Activated CD8-positive, alpha-beta memory T cell treated with anti-CD3 and anti-CD28 coated beads for 24 hours (primary cell): ENCODE measurements around the gene VPS26B.
"Not testable (repeated sequence)": the region's sequence is repeated elsewhere in the genome, so short reads cannot be mapped to it uniquely, and the experiment has no call there.

ENCODE experiments used
- DNase-seq: peaks from one replicate; pipeline ENCODE4 v3.0.0-alpha.2; 2020

The VPS26B gene

GRCh38 chr11:134223836-134224709 lies at the start of gene VPS26B, which contains the start of gene NCAPD3:
Gene VPS26B (plus strand): TSS chr11:134224671. CDS start chr11:134225123, 452 bp downstream.
Gene NCAPD3 (minus strand): TSS chr11:134223967. CDS start chr11:134223926, 41 bp downstream.
- DNase-seq = peak; percentile 97

- no peak for DNase-seq
Observed at GRCh38 chr11:134176284-134176683, 48.2 kb upstream of the VPS26B start.

DNA sequence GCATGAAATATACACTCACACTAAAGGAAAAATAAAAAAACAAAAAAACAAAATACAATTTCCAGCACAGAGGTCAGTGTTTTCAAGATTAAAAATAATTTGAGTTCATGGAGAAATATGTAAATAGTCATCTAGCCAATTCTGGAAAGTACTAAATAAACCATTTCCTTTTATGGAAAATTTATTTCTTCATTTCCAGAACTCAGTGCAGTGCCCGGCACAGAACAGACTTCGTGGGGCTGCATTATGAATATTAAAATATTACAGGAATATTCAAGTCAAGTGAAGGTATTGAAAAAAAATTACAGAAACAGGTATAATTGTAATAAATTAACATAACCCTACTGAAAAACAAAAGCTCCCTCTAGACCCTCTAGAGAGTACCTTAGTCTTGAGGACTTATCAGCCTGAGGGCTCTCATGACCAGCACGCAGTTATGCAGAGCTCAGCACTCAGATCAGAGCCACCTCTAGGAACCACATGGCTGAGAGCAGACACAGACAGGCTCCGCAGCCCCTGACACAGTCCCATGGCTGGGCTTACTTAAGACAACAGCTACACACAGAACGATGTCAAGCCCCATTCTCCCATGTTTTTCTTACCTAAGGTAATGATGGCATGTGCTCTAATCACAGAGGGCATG lies 46.3 kb upstream of the VPS26B start:
- DNase-seq = no peak

- no peak for DNase-seq
Observed at GRCh38 chr11:134181707-134182106, 42.8 kb upstream of the VPS26B start.

GRCh38 chr11:134188092-134188491 lies 36.4 kb upstream of the VPS26B start:
- DNase-seq = not testable (repeated sequence)

GRCh38 chr11:134196756-134197155 lies 27.7 kb upstream of the VPS26B start:
- no peak for DNase-seq

- no peak for DNase-seq
Observed at GRCh38 chr11:134199531-134199930, 24.9 kb upstream of the VPS26B start.

GRCh38 chr11:134200688-134201087 lies 23.8 kb upstream of the VPS26B start:
- no peak for DNase-seq

- DNase-seq = no peak
Observed at GRCh38 chr11:134202661-134203060, 21.8 kb upstream of the VPS26B start.

GRCh38 chr11:134205729-134206128 lies 18.7 kb upstream of the VPS26B start:
- DNase-seq = no peak

DNA sequence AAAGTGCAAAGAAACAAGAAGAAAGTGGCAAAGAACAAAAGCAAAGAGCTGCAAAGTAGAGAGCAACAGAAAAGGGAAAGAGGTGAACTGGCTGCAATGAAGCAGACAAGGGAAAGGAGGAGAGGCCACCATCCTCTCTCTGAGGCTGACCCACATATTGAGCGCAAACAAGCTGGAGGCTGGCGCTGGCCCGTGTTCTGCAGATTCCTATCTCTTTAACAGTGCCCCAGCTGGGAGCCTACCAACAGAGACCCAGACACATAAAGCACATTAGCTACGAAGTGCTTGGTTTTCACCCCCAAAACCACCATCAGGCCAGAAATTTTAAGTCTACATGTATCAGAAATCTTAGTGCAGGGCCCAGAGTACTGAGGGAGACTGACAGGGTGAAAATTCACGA lies 18.3 kb upstream of the VPS26B start:
- no peak for DNase-seq

DNA sequence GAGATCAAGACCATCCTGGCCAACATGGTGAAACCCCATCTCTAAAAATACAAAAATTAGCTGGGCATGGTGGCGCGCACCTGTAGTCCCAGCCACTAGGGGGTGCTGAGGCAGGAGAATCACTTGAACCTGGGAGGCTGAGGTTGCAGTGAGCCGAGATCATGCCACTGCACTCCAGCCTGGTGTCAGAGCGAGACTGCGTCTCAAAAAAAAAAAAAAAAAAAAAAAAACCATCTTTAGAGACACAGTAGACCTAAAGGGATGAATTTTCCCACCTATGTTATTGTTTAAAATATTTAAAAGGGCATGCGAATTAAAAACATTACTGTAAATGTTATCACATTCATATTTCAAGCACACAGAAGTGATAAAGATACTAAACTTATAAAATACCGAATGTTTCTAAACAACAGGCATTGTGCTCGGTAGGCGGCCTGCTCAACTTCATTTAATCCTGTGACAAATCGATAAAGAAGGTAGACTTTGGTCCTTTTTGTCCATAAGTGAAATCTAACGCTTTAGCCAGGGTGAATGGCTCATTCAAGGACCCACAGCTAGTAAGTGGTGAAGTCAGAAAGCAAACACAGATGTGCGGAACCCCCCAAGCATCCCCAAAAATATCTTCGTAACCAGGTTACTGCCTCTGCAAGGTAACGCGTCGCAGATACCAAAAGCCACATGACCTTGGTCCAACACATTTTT lies 16.8 kb upstream of the VPS26B start:
- DNase-seq = peak; percentile 83

- DNase-seq = no peak
Observed at GRCh38 chr11:134215836-134216235, 8.6 kb upstream of the VPS26B start.

DNA sequence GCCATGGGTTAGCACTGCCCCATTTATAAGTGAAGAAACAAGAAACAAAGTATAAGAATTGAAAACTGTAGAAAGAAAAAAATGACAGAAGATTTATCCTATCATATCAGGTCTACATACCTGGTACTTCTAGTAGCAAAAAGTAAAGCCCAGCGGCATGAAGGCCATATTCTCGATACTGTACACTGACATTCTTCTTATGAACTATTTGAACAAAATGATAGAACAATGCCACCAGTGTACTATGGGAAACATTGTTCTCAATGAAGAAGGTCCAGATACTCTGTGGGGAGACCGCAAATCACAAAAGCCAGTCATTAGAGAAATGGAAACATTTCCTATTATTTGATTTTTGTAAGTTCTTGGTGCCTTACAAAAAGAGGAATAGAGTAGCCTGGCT lies 7.7 kb upstream of the VPS26B start:
- no peak for DNase-seq

GRCh38 chr11:134223121-134223520 lies 1.4 kb upstream of the VPS26B start:
- DNase-seq = no peak

DNA sequence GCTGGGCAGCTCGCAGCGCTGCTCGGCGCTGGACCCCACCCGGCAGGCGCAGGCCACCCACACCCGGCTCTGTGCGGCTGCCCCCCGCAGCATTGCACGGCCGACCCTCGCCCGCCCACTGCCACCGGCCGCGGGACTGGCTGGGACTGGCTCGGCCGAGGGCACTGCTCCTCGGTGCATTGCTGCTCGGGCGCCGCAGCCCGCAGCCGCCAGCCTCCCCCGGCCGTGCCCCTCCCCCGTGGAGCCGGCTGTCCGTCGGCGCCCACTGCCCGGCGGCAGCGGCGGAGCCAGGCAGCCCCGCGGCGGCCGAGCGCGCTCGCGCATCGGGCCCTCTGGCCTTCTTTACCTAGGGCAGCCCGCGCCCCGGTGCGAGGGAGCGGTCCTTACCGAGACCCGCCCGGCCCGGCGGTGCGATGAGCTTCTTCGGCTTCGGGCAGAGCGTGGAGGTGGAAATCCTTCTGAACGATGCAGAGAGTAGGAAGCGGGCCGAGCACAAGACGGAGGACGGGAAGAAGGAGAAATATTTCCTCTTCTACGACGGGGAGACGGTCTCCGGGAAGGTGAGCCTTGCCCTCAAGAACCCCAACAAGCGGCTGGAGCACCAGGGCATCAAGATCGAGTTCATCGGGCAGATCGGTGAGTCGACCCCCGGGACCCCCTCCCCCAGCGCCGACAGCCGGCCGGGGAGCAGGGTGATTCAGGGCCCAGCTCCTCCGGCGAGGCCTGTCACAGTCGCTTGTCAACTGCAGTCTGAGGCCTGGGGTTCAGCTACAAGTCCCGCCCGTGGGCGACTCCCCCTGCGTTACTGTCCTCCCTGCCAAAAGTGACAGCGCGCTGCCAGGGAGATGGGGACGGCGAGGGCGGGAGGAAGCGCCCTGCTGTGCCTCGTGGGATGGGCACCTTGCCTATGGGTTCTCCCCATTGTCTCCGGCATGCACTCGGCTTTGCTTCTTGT lies 516 bp downstream of the VPS26B start:
- peak; percentile 83 for DNase-seq

DNA sequence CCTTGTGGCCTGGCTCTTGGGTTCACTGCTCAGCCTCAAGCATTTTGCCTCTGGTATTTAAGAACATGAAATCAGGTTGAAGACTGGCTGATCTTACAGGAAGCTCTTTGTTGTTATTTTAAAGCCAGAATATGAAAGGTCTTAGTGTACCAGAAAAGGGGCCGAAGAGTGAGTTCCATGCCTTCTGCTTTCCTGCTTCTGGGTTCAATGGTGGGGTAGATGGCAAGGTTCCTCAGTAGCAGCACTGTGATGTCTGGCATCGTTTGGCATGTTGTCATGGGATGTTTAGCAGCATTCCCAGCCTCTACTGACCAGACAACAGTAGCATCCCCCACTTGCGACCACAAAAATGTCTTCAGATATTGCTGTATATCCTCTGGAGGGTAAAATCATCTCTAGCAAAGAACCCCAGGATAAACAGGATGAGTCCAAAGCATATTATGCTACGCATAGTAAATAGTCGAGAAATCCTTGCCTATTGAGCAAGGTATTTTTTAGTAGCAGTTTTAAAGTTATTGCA lies 2.4 kb downstream of the VPS26B start:
- DNase-seq = no peak

- DNase-seq = no peak
Observed at GRCh38 chr11:134228625-134229024, 4.2 kb downstream of the VPS26B start.

- no peak for DNase-seq
Observed at GRCh38 chr11:134229126-134229790, 4.8 kb downstream of the VPS26B start.

- DNase-seq = no peak
Observed at GRCh38 chr11:134230339-134230738, 5.9 kb downstream of the VPS26B start.

DNA sequence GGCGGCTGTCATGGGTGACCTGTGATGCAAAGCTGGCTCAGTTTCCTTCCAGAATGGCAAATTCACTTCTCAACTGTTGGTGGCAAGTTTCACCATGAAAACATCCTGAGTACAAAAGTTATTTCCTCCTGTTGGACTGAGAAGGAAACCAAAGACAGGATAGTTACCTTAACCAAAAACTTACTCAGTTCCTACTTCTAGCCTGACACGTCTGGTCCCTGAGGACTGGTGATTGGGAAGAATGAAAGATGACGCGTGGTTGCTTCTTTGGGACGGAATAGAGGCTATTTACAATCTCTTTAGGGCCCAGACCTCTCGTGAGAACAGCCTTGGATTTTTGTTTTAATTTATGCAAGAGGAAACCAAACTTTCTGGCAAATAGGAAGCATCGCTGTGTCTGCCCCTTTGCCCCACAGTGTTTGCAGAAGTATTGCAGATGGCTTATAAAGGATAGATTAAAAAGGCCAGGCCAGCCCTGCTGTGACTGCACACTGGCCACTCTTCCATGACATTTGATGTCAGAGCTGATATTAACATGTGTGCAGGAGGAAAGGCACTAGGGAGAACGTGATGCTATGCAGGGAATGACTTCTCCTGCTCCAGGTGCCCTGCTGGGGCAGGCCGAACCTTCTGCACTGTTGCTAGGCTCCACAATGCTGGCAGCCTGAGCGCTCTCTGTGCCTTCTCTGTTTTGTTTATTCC lies 7.6 kb downstream of the VPS26B start:
- no peak for DNase-seq
